ENCODE measurements around the gene RICTOR.

Gene RICTOR

GRCh38 chr5:39080597-39081204 lies 6.5 kb upstream of the RICTOR start:
- no peaks in the 10 kb centered on the region for H3K9me3 ChIP-seq (ENCODE audit: control insufficient read depth, insufficient read depth, low read depth, low read length)
- H3K4me3 ChIP-seq (ENCODE audit: low read depth, low read length) = no peak overlapping the region
- POLR2A ChIA-PET = interaction anchor here (0.7 kb wide), 2 partner anchors 232 to 626 kb away, joined by 3 to 4 read pairs; no protein-coding TSS in a partner anchor
- no peak overlapping the region for H3K27ac ChIP-seq (ENCODE audit: extremely low read depth, low read depth, low read length)
- CTCF ChIA-PET = interaction anchor here (0.6 to 3.8 kb wide), 55 partner anchors 8 to 698 kb away, joined by 3 to 46 read pairs (median 4); no protein-coding TSS in a partner anchor
- H3K36me3 ChIP-seq (ENCODE audit: control insufficient read depth in 2 of 2, insufficient read depth in 1 of 2, low read length in 2 of 2) = no peaks in the 10 kb centered on the region
- H3K4me1 ChIP-seq (ENCODE audit: control insufficient read depth, insufficient read depth, low read length) = peaks cover 8% of the 10 kb centered on the region; the same call in 1 of the 2 replicates
- no peak for TF ChIP-seq HOXC10 (CRISPR knock-in tag; IDR thresholded peaks at IDR 0.05)
- no peak for TF ChIP-seq ZFP37 (tag by site-specific recombination; IDR thresholded peaks at IDR 0.05)
- TF ChIP-seq, protein P1, sequence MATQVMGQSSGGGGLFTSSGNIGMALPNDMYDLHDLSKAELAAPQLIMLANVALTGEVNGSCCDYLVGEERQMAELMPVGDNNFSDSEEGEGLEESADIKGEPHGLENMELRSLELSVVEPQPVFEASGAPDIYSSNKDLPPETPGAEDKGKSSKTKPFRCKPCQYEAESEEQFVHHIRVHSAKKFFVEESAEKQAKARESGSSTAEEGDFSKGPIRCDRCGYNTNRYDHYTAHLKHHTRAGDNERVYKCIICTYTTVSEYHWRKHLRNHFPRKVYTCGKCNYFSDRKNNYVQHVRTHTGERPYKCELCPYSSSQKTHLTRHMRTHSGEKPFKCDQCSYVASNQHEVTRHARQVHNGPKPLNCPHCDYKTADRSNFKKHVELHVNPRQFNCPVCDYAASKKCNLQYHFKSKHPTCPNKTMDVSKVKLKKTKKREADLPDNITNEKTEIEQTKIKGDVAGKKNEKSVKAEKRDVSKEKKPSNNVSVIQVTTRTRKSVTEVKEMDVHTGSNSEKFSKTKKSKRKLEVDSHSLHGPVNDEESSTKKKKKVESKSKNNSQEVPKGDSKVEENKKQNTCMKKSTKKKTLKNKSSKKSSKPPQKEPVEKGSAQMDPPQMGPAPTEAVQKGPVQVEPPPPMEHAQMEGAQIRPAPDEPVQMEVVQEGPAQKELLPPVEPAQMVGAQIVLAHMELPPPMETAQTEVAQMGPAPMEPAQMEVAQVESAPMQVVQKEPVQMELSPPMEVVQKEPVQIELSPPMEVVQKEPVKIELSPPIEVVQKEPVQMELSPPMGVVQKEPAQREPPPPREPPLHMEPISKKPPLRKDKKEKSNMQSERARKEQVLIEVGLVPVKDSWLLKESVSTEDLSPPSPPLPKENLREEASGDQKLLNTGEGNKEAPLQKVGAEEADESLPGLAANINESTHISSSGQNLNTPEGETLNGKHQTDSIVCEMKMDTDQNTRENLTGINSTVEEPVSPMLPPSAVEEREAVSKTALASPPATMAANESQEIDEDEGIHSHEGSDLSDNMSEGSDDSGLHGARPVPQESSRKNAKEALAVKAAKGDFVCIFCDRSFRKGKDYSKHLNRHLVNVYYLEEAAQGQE (tag by site-specific recombination; IDR thresholded peaks at IDR 0.05) = 0 out of 2 replicates have a peak, but pooled peaks have one; percentile 27
- no peak for TF ChIP-seq ZNF174 (tag by site-specific recombination; IDR thresholded peaks at IDR 0.05)
- no peak for TF ChIP-seq ZBTB10 (tag by site-specific recombination; IDR thresholded peaks at IDR 0.05)
- no peak for TF ChIP-seq HOXA7 (CRISPR knock-in tag; IDR thresholded peaks at IDR 0.05; ENCODE audit: borderline replicate concordance)
- no peak for TF ChIP-seq ZBTB20 (tag by site-specific recombination; IDR thresholded peaks at IDR 0.05)
- peak; percentile 45; the same call in 1 of the 2 replicates for TF ChIP-seq ZNF600 (tag by site-specific recombination; IDR thresholded peaks at IDR 0.05)
- TF ChIP-seq KLF7 (tag by site-specific recombination; IDR thresholded peaks at IDR 0.05; ENCODE audit: borderline replicate concordance) = no peak
- no peak for TF ChIP-seq ZBTB1 (tag by site-specific recombination; IDR thresholded peaks at IDR 0.05)
- no peak for TF ChIP-seq ZNF341 (tag by site-specific recombination; IDR thresholded peaks at IDR 0.05; ENCODE audit: low read depth)
- TF ChIP-seq KLF1 (tag by site-specific recombination; IDR thresholded peaks at IDR 0.05) = no peak
- TF ChIP-seq, protein P2, sequence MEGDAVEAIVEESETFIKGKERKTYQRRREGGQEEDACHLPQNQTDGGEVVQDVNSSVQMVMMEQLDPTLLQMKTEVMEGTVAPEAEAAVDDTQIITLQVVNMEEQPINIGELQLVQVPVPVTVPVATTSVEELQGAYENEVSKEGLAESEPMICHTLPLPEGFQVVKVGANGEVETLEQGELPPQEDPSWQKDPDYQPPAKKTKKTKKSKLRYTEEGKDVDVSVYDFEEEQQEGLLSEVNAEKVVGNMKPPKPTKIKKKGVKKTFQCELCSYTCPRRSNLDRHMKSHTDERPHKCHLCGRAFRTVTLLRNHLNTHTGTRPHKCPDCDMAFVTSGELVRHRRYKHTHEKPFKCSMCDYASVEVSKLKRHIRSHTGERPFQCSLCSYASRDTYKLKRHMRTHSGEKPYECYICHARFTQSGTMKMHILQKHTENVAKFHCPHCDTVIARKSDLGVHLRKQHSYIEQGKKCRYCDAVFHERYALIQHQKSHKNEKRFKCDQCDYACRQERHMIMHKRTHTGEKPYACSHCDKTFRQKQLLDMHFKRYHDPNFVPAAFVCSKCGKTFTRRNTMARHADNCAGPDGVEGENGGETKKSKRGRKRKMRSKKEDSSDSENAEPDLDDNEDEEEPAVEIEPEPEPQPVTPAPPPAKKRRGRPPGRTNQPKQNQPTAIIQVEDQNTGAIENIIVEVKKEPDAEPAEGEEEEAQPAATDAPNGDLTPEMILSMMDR (tag by site-specific recombination; IDR thresholded peaks at IDR 0.05) = peak; percentile 52
- TF ChIP-seq BCL11A (tag by site-specific recombination; IDR thresholded peaks at IDR 0.05; ENCODE audit: low read depth) = 0 out of 2 replicates have a peak, but pooled peaks have one; percentile 33
- TF ChIP-seq, protein P3, sequence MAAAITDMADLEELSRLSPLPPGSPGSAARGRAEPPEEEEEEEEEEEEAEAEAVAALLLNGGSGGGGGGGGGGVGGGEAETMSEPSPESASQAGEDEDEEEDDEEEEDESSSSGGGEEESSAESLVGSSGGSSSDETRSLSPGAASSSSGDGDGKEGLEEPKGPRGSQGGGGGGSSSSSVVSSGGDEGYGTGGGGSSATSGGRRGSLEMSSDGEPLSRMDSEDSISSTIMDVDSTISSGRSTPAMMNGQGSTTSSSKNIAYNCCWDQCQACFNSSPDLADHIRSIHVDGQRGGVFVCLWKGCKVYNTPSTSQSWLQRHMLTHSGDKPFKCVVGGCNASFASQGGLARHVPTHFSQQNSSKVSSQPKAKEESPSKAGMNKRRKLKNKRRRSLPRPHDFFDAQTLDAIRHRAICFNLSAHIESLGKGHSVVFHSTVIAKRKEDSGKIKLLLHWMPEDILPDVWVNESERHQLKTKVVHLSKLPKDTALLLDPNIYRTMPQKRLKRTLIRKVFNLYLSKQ (tag by site-specific recombination; IDR thresholded peaks at IDR 0.05; ENCODE audit: borderline replicate concordance) = no peak
- no peak for TF ChIP-seq ZNF140 (tag by site-specific recombination; IDR thresholded peaks at IDR 0.05)
- TF ChIP-seq ZNF335 (tag by site-specific recombination; conservative IDR thresholded peaks at IDR 0.05) = peak; percentile 55
- no peak for TF ChIP-seq ZNF248 (tag by site-specific recombination; IDR thresholded peaks at IDR 0.05)
- TF ChIP-seq ZBTB8A (tag by site-specific recombination; IDR thresholded peaks at IDR 0.05) = no peak
- TF ChIP-seq ZNF654 (tag by site-specific recombination; IDR thresholded peaks at IDR 0.05; ENCODE audit: low read depth) = peak; percentile 81
- no peak for TF ChIP-seq ZNF521 (tag by site-specific recombination; IDR thresholded peaks at IDR 0.05)
- TF ChIP-seq, protein P4, sequence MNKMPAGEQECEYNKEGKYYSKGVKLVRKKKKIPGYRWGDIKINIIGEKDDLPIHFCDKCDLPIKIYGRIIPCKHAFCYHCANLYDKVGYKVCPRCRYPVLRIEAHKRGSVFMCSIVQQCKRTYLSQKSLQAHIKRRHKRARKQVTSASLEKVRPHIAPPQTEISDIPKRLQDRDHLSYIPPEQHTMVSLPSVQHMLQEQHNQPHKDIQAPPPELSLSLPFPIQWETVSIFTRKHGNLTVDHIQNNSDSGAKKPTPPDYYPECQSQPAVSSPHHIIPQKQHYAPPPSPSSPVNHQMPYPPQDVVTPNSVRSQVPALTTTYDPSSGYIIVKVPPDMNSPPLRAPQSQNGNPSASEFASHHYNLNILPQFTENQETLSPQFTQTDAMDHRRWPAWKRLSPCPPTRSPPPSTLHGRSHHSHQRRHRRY (tag by site-specific recombination; IDR thresholded peaks at IDR 0.05) = no peak
- peak; percentile 76 for TF ChIP-seq ZNF629 (tag by site-specific recombination; IDR thresholded peaks at IDR 0.05)
